ENCODE data around the gene THOC6.
"Not testable (repeated sequence)": the region's sequence is repeated elsewhere in the genome, so short reads cannot be mapped to it uniquely, and the experiment has no call there.

The THOC6 gene

DNA sequence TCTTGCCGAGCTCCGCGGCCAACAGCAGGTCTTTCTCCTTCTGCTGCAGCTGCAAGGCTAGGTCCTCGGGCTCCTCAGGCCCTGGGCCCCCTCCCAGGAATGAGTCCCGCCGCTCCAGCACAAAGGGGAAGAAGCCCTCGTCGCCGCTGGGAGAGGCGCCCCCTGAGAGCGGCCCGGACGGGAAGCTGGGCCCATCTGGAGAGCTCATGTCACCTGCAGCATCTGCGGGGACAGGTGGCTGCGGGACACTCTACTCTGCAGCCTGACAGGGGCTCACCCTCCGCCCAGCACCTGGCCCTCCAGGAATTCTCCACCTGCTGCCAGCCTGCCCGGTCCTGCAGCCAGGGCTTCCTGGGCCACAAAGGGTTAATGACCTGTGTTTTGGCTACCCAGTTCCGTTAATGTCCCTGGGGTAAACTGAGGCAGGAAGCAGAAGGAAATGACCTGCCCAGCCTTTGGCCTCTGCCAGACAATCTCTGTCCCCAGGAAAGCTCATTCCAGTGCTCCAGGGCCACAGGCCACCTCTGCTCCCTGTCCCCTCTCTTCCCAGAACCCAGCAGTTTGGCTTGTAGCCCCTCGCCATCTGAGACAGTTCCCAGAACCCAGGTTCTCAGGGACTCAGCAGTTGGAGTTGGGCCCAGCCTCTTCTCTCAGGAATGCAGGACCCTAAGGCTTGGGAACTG lies 11.6 kb downstream of the THOC6 start:
- DNase-seq: no peak

DNA sequence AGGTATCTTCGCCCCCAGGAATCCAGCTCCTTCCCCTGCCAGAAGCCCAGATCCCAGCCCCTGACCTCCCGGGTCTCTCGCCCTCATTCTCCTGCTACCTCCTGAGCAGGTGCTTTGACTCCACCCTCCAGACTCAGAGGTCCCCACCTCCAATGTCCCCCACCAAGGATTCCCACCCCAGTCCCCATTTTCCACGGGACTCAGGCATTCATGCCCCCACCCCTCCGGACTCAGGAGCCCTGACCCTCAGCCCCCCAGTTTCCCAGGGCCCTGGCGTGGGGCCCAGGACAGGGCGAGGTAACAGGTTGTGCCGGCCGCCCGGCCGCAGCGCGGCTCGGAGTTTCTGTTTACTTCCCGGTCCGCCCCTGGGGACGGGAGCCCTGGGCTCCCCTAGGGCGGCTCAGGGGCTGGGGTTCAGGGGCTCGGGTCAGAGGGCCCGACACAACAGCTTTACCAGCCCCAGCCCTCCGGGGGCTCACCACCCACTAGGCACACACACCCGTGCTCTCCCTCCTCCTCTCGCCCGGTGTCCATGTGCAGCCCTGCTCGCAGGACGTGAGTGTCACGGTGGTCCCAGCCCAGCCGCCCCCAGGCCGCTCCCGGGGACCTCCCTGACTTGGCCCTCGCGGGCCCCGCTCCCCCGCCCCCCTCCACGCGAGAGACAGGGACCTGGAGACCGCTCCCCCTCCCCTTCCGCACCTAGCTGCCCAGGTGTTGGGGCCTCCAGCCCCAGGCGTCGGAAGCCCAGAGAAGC lies 12.3 kb downstream of the THOC6 start:
- no peak for DNase-seq

DNA sequence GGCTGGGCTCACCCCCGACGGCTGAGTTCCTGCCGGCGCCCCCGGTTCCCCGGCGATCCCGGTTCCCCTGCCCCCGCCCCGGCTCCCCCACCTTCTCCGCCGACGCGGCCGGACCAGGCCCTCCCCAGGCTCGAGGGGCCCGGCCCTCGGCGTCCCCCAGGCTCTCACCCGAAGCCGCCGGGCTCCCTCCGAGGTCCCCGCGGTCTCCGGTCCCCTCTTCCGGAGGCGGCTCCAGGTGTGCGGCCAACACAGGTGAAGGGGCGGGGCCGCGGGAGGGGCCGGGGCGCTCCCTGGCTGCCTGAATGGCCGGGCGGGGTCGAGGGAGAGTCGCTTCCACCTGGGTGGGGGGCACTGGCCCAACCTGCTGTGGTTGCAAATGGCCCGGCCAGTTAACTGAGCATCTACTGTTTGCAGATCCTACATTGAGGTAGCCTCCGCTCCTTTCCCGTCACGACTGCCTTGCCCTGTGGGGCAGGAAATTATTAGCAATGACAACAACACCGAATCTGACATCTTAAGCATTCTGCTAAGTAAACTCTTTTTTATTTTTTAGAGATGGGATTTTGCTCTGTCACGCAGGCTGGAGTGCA lies 13.0 kb downstream of the THOC6 start, which contains the start of gene BICDL2:
TSS of gene BICDL2 (minus strand) at position 219 of the 590 bp plus-strand sequence. CDS start 1,448 bp downstream, outside the sequence.
- no peak for DNase-seq

DNA sequence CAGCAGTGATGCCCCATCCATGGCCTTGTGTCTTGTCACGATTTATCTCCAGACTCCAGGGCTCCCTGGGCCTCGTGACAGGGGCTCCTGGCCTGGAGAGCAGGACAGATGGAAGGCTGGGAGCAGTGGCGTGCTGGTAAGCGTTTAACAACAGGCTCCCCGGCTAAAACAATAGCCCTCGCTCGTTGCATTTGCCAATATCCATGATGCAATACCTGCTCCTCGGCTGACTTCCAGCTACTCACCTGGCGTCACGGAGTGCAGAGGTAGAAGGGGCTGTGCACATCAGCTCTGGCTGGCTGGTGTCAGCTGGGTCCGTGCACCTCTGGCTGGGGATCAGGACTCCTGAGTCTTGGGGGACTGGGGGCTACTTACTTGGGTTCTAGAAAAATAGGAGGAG lies 14.4 kb downstream of the THOC6 start:
- DNase-seq: no peak

DNA sequence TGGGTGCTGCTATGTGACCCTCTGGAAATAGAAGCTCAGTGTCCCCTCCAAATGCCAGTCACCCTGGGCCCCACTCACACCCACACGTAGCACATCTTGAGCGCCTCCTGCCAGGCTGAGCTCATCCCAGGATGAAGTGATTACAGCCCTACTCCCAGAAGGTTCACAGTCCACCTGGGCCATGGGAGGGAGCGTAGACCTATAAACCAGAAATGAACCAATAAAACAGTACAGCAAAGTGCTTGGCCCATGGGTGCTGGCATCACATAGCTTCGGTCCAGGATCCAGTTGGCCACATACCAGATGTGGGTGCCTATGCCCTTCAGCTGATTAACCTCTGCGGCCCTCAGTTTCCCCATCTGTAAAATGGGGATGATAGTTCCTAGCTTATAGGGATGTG lies 15.1 kb downstream of the THOC6 start:
- DNase-seq: no peak

DNA sequence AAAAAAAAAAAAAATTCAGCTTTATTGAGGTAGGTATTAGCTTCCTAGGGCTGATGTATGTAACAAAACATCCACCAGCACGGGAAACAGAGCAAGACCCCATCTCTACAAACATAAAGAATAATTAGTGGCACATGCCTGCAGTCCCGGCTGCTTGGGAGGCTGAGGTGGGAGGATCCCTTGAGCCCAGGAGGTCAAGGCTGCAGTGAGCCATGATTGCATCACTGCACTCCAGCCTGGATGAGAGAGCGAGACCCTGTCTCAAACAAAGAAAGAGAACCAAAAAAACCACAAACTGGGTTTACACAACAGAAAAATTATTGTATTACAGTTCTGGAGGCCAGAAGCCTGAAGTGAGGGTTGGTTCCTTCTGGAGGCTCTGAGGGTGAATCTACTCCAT lies 18.5 kb downstream of the THOC6 start:
- DNase-seq: no peak

DNA sequence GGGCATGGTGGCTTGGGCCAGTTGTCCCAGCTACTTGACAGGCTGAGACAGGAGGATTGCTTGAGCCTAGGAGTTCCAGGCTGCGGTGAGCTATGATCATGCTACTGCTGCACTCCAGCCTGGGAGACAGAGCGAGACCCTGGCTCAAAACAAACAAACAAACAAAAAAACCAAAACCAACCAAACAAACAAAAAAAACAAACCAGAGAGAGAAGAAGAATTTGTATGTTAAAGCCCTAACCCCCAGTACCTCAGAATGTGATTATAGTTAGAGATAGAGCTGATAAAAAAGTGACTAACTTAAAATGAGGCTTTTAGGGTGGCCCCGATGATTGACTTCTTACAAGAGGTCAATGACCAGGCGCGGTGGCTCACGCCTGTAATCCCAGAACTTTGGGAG lies 20.9 kb downstream of the THOC6 start:
- DNase-seq: no peak

DNA sequence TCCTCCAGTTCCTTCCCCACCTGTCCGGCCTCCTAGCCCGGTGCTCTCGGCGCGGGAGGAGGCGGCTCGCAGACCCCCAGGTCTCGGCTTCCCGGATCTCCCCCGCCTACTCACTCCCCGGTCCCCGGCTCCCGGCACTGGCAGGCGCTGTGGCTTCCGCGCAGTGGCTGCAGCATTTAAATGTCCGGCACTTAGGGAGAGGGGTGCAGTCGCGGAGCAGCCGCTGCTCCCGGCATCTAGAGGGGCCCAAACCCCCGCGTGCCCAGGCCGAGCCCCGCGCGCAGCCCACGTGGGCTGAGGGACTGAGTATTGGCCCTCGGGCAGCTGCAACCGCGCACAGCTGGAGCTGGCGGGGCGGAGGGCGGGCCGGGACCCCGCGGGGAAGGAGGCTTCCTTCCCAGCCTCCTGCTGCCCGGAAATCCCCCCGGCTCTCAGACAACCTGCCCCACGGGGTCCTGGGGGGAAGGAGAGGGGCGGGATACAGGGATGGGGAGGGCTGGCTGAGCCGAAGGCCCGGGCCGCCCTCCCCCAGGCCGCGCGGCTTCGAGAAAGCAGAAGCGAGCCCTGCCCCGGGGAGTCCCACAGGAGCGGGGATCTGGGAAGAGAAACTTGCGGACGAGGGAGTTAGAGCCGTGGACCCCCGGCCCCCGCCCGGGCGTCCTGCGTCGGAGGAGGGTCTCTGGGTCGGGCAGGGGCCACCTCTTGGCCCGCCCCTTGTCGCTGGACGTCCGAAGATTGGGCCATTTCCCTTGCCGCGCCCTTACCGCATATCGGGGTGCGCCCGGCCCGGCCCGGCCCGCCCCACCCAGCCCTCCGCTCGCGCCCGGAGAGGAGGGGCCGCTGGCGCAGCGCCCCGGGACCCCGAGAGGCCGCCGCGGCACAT lies 22.2 kb downstream of the THOC6 start, which contains the start of gene MMP25:
TSS of gene MMP25 (plus strand) at position 804 of the 883 bp plus-strand sequence. CDS start 357 bp downstream, outside the sequence.
- peak in 1 of 5 donors; percentile 39 for DNase-seq

DNA sequence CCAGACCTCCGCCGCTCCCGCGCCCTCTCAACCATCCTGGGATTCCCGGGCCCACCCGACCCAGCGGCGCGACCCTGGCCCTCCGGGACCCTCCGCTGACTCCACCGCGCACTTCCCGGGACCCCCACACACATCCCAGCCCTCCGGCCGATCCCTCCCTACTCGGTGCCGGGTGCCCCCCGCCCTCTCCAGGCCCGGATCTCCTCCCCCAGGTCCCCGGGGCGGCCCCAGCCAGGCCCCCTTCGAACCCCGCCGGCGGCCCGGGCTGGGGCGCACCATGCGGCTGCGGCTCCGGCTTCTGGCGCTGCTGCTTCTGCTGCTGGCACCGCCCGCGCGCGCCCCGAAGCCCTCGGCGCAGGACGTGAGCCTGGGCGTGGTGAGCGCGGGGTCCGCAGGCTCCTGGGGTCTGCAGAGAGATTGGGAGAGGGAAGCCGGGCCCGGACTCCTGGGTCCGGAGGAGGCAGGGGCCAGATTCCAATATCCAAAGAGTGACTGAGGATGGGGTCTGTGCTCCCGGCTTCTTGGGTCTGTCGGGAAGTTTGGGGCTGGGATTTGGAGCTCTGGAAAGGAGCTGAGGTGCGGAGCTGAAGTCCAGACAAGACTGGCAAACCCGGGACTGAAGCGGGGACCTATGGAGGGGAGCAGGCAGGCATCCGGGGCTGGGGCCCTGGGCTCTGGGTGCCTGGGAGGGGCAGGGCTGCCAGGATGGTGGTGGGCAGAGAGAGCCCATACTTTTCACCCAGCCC lies 23.0 kb downstream of the THOC6 start:
- DNase-seq: peak in 1 of 5 donors; percentile 45

DNA sequence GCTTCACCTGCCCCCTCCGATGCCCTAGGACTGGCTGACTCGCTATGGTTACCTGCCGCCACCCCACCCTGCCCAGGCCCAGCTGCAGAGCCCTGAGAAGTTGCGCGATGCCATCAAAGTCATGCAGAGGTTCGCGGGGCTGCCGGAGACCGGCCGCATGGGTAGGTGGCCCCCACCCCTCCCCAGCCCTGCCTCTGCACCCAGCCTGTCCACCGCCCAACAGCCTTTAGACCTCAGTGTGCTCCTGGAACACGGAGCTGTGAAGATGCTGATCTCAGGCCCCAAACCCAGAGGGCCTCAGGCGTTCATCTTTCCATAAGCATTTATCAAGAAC lies 23.5 kb downstream of the THOC6 start:
- DNase-seq: peak in 1 of 5 donors; percentile 38

DNA sequence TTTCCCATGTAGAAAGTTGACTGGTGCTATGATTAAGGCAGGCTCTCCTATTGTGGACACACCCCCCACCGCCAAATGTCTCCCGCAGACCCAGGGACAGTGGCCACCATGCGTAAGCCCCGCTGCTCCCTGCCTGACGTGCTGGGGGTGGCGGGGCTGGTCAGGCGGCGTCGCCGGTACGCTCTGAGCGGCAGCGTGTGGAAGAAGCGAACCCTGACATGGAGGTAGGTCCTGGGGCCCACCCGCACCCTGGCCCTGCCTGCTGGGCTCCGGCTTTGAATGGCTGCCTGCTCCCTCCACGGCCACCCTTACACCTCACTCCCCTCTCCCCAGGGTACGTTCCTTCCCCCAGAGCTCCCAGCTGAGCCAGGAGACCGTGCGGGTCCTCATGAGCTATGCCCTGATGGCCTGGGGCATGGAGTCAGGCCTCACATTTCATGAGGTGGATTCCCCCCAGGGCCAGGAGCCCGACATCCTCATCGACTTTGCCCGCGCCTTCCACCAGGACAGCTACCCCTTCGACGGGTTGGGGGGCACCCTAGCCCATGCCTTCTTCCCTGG lies 26.2 kb downstream of the THOC6 start:
- no peak for DNase-seq

DNA sequence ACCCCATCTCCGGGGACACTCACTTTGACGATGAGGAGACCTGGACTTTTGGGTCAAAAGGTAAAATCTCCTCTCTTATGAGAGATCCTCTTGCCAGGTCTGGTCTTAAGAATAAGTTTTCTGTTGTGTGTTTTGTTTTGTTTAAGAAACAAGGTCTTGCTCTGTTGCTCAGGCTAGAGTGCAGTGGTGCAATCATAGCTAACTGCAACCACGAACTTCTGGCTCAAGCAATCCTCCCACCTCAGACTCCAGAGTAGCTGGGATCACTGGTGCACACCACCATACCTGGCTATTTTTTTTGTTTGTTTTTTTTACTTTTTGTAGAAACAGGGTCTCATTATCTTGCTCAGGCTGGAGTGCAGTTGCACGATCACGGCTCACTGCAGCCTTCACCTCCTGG lies 26.7 kb downstream of the THOC6 start:
- no peak for DNase-seq

DNA sequence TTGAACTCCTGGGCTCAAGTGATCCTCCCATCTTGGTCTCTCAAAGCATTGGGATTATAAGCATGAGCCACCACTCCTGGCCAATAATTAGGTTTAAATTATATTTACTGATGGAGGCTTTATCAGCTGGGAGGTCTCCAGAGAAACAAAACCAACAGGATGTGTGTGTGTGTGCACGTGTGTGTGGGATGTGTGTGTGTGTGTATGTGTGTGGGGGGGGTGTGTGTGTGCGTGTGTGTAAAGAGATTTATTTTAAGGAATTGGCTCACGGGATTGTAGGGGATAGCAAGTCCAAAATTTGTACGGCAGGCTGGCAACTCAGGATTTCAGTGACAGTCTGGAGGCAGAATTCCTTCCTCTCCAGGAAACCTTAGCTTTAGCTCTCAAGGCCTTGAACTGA lies 27.2 kb downstream of the THOC6 start:
- no peak for DNase-seq

DNA sequence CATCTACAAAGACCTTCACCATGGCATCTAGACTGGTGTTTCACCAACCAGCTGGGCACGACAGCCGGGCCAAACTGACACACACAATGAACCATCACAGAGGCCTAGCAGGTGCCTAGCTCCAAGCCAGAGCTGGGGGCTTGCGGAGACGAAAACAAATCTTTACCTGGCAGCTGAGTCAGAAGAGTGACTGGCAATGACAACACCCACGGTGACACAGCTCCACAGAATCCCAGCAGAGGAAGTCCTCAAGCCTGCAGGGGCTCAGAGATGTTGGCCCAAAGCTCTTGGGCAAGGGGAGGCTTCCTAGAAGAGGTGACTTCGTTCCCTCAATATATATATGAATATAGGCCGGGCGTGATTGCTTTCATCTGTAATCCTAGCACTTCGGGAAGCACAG lies 27.7 kb downstream of the THOC6 start:
- no peak for DNase-seq

DNA sequence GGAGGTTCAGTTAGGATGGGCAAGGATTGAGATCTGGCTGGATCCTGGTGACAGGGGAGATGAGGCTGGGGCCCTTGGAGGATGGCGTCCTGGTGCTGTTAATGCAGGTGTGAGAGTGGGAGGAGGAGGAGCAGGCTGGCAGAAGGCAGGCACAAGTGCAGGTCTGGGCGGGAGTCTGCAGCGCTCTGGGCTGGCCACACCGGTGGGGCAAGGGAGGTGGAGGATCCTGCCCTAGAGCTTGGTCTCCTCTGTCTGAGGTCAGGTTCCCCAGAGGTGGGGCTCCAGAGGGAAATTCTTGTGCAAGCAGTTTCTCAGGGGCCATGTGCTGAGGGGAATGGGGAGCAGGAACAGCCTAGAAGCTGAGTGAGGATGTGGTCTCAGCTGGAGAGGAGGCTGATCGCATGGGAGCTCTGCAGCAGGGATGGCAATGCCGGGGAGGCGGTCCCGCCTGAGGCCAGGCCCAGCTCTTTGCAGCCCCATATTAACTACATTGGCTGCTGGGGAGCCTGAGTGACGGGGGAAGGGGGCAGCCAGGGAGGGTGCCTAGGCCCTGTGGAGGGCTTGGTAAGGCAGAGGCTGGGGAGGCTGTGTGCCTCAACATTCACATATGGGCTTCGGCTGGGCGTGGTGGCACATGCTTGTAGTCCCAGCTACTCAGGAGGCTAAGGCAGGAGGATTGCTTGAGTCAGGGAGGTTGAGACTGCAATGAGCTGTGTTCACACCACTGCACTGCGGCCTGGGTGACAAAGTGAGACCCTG lies 28.9 kb downstream of the THOC6 start:
- not testable (repeated sequence) for DNase-seq

DNA sequence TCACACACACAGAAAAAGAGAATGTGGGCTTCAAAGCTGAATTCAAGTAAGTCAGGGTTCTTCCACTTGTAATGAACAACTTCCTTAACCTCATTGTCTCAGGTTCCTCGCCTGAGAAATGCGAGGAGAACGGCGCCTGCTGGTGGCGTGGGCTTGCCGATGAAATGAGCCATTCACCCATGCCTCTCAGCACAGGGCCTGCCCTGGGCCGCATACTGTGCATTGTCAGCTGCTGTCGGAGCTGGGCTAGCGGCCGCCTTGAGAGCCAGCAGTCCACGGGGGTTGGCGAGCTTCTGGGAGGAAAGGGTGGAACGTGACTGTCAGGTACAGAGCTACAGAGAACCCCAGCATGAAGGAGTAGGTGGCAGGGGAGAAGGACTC lies 29.5 kb downstream of the THOC6 start:
- not testable (repeated sequence) for DNase-seq

DNA sequence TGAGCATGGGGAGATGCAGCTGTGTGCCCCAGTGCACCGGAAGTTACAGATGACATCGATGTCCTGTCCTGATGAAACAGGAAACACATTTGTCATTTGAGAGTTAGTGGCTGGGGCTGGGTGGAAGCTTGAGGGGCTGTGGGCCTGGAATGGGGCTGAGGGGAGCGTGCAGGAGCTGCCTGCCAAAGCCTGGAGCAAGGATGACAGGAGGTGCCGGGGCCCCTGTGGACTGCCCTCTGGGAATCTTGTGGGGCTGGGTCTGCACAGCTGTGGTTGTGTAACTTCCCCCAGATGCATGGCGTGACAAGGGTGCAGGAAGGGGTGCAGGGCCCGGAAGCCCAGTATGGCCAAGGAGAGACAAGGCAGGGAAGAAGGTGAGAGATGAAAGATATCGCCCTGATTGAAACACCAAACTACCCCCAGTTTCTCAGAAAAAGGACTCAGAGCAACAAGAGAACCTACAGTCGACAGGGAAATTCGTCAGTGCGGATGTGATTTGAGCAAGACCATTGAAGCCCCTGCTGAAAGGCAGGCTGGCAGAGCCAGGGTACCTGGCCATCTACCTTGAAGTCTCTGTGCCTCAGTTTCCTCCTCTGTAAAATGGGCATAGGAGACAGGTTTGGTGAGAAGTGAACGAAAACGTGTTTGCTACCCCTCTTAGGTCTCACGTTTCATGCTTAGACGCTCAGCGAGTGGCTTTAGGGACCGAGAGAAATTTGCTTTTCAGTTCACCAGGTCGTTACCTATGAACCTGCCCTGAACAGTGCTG lies 31.3 kb downstream of the THOC6 start:
- peak in 1 of 5 donors; percentile 90 for DNase-seq

DNA sequence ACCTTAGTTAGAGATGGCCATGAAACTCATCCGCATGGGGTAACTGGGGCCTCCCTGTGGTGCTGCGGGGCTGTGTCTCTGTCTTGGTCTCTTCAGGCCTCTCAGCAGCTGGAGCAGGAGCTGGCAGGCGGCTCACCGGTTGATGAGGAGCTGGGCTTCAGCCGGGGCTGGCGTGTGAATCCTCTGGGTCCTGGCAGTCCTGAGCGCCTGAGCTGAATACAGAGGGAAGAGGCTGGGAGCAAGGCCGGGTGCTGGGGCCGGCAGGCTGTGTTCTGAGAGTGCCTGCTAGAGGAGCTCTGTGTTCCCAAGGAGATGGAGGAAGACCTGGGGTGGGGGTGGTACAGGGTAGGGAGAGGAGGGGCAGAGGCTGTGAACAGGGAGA lies 31.9 kb downstream of the THOC6 start:
- not testable (repeated sequence) for DNase-seq

DNA sequence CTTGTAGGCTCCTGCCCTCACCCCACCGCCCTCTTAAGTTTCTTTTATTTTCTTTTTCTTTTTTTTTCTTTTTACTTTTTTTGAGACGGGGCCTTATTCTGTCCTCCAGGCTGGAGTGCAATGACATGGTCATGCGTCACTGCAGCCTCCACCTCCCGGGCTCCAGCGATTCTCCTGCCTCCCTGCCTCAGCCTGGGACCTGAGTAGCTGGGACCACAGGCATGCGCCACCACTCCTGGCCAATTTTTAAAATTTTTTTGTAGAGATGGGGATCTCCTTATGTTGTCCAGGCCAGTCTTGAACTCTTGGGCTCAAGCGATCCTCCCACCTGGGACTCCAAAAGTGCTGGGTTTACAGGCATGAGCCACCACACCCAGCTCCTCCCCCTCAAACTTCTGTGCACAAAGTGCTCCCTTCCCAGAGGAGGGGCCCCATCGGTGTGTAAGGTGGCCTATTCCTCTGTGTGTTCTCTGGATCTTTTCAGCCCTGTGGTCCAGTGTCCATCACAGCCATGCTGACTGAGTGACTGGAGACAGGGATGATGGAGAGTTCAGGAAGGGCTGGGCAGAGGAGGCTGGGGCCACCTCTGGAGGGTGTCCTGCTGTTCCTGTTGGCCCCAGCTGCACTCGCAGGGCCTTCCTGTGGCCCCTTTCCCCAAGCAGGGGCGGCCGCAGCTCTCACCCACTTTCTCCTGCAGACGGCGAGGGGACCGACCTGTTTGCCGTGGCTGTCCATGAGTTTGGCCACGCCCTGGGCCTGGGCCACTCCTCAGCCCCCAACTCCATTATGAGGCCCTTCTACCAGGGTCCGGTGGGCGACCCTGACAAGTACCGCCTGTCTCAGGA lies 32.7 kb downstream of the THOC6 start:
- DNase-seq: no peak
